IPS-20b (cell line): ENCODE results near the gene PLA2G4D.

Experiments used
- H3K27ac ChIP-seq: one replicate; pipeline ENCODE4 v1.5.1; 2013; ENCODE audit warnings: low read length
- H3K27me3 ChIP-seq: 2 replicates; pipeline ENCODE4 v1.6.1; 2013; ENCODE audit warnings: mild to moderate bottlenecking, low read length, inconsistent platforms; ENCODE audit not compliant: insufficient read depth
- H3K36me3 ChIP-seq: 2 replicates; pipeline ENCODE4 v1.6.1; 2013; ENCODE audit warnings: low read depth, mild to moderate bottlenecking, inconsistent platforms, low read length, moderate library complexity; ENCODE audit not compliant: insufficient read depth
- H3K4me1 ChIP-seq: 2 replicates; pipeline ENCODE4 v1.6.1; 2013; ENCODE audit warnings: mild to moderate bottlenecking, control low read depth, inconsistent platforms, low read length, moderate library complexity; ENCODE audit not compliant: insufficient read depth
- H3K4me3 ChIP-seq: 2 replicates; pipeline ENCODE4 v1.5.1; 2013; ENCODE audit warnings: mild to moderate bottlenecking, low read length, inconsistent platforms
- H3K9ac ChIP-seq: 2 replicates; pipeline ENCODE4 v1.6.1; 2013; ENCODE audit warnings: low read depth, mild to moderate bottlenecking, inconsistent platforms, low read length, moderate library complexity
- H3K9me3 ChIP-seq: 2 replicates; pipeline ENCODE4 v1.6.1; 2013; ENCODE audit warnings: mild to moderate bottlenecking, low read depth, low read length, inconsistent platforms; ENCODE audit not compliant: insufficient read depth

The PLA2G4D gene

GRCh38 chr15:42121021-42121420 lies 26.7 kb upstream of the PLA2G4D start:
- Histone ChIP-seq H3K27ac (no peak overlapping the region), H3K27me3 (no peaks in the 10 kb centered on the region), H3K4me1 (peaks cover 2% of the 10 kb centered on the region; the same call in 1 of the 2 replicates), H3K9me3 (no peaks in the 10 kb centered on the region), H3K4me3 (no peak overlapping the region), H3K36me3 (no peaks in the 10 kb centered on the region), H3K9ac (no peak overlapping the region)

- Histone ChIP-seq H3K9ac (no peak overlapping the region), H3K27me3 (no peaks in the 10 kb centered on the region), H3K9me3 (no peaks in the 10 kb centered on the region), H3K27ac (no peak overlapping the region), H3K4me3 (no peak overlapping the region), H3K4me1 (peaks cover 2% of the 10 kb centered on the region; the same call in 1 of the 2 replicates), H3K36me3 (no peaks in the 10 kb centered on the region)
Measured at GRCh38 chr15:42120285-42120684, 25.9 kb upstream of the PLA2G4D start.

GRCh38 chr15:42119446-42119760 lies 25.0 kb upstream of the PLA2G4D start:
- Histone ChIP-seq H3K27ac (no peak overlapping the region), H3K4me3 (no peak overlapping the region), H3K36me3 (no peaks in the 10 kb centered on the region), H3K9ac (no peak overlapping the region), H3K9me3 (no peaks in the 10 kb centered on the region), H3K4me1 (peaks cover 2% of the 10 kb centered on the region; the same call in 1 of the 2 replicates), H3K27me3 (no peaks in the 10 kb centered on the region)

GRCh38 chr15:42118650-42119445 lies 24.5 kb upstream of the PLA2G4D start:
- H3K9ac ChIP-seq, result no peak overlapping the region
- H3K9me3 ChIP-seq, result no peaks in the 10 kb centered on the region
- peaks cover 2% of the 10 kb centered on the region; the same call in 1 of the 2 replicates for H3K4me1 ChIP-seq
- no peaks in the 10 kb centered on the region for H3K27me3 ChIP-seq
- H3K4me3 ChIP-seq, result peak overlapping the region; percentile 12; the same call in 1 of the 2 replicates
- no peaks in the 10 kb centered on the region for H3K36me3 ChIP-seq
- no peak overlapping the region for H3K27ac ChIP-seq

- no peaks in the 10 kb centered on the region for H3K4me1 ChIP-seq
- H3K9ac ChIP-seq, result no peak overlapping the region
- H3K36me3 ChIP-seq, result no peaks in the 10 kb centered on the region
- H3K27ac ChIP-seq, result no peak overlapping the region
- H3K4me3 ChIP-seq, result no peak overlapping the region
- H3K9me3 ChIP-seq, result no peaks in the 10 kb centered on the region
- H3K27me3 ChIP-seq, result no peaks in the 10 kb centered on the region
Measured at GRCh38 chr15:42111924-42112323, 17.6 kb upstream of the PLA2G4D start.

- no peaks in the 10 kb centered on the region for H3K4me1 ChIP-seq
- no peak overlapping the region for H3K4me3 ChIP-seq
- H3K27ac ChIP-seq, result no peak overlapping the region
- no peak overlapping the region for H3K9ac ChIP-seq
- no peaks in the 10 kb centered on the region for H3K9me3 ChIP-seq
- no peaks in the 10 kb centered on the region for H3K27me3 ChIP-seq
- H3K36me3 ChIP-seq, result no peaks in the 10 kb centered on the region
Measured at GRCh38 chr15:42110367-42110766, 16.0 kb upstream of the PLA2G4D start.

GRCh38 chr15:42108806-42109205 lies 14.4 kb upstream of the PLA2G4D start:
- no peak overlapping the region for H3K9ac ChIP-seq
- no peak overlapping the region for H3K27ac ChIP-seq
- H3K27me3 ChIP-seq, result no peaks in the 10 kb centered on the region
- no peaks in the 10 kb centered on the region for H3K4me1 ChIP-seq
- no peaks in the 10 kb centered on the region for H3K9me3 ChIP-seq
- H3K4me3 ChIP-seq, result no peak overlapping the region
- no peaks in the 10 kb centered on the region for H3K36me3 ChIP-seq

- Histone ChIP-seq H3K9me3 (no peaks in the 10 kb centered on the region), H3K4me3 (no peak overlapping the region), H3K27me3 (no peaks in the 10 kb centered on the region), H3K36me3 (no peaks in the 10 kb centered on the region), H3K4me1 (no peaks in the 10 kb centered on the region), H3K9ac (no peak overlapping the region), H3K27ac (no peak overlapping the region)
Measured at GRCh38 chr15:42108189-42108588, 13.8 kb upstream of the PLA2G4D start.

- no peaks in the 10 kb centered on the region for H3K9me3 ChIP-seq
- H3K4me1 ChIP-seq, result no peaks in the 10 kb centered on the region
- H3K36me3 ChIP-seq, result no peaks in the 10 kb centered on the region
- H3K27ac ChIP-seq, result no peak overlapping the region
- H3K4me3 ChIP-seq, result no peak overlapping the region
- H3K9ac ChIP-seq, result no peak overlapping the region
- H3K27me3 ChIP-seq, result no peaks in the 10 kb centered on the region
Measured at GRCh38 chr15:42107473-42107872, 13.1 kb upstream of the PLA2G4D start.

GRCh38 chr15:42106288-42106687 lies 11.9 kb upstream of the PLA2G4D start:
- Histone ChIP-seq H3K4me3 (no peak overlapping the region), H3K9me3 (no peaks in the 10 kb centered on the region), H3K27ac (no peak overlapping the region), H3K9ac (no peak overlapping the region), H3K36me3 (no peaks in the 10 kb centered on the region), H3K27me3 (no peaks in the 10 kb centered on the region), H3K4me1 (no peaks in the 10 kb centered on the region)

- H3K4me3 ChIP-seq, result no peak overlapping the region
- no peaks in the 10 kb centered on the region for H3K36me3 ChIP-seq
- H3K27me3 ChIP-seq, result no peaks in the 10 kb centered on the region
- no peaks in the 10 kb centered on the region; the same call in 1 of the 2 replicates for H3K4me1 ChIP-seq
- H3K9me3 ChIP-seq, result no peaks in the 10 kb centered on the region
- no peak overlapping the region for H3K27ac ChIP-seq
- H3K9ac ChIP-seq, result no peak overlapping the region
Measured at GRCh38 chr15:42104095-42104891, 9.9 kb upstream of the PLA2G4D start.
